Right cardiac atrium (tissue), 5 donors: ENCODE results near the gene TTF1. TPM values are rescaled to one million over a fixed set of nuclear protein-coding genes. Genes with fewer than 3 reads are reported as not detected.
A peak's percentile ranks its signal among the peaks of the same experiment; 100 is the strongest.
"Not testable (repeated sequence)": the region's sequence is repeated elsewhere in the genome, so short reads cannot be mapped to it uniquely, and the experiment has no call there.

ENCODE experiments used
- ATAC-seq, 2 donors: fragments of 200-7000 bp; cut with Tn5 transposase; one replicate each; pipeline versions ENCODE4 v1.8.0 to v1.9.1; 2020; ENCODE audit warnings: moderate library complexity in 2 of 2, mild to moderate bottlenecking in 1 of 2
- DNase-seq, 3 donors: peaks; one replicate each; pipeline ENCODE4 v3.0.0-alpha.2; 2020
- H3K27ac ChIP-seq: one replicate; pipeline ENCODE4 v1.5.1; 2013; ENCODE audit warnings: mild to moderate bottlenecking, low read length, control low read depth, moderate library complexity
- H3K27me3 ChIP-seq: one replicate; pipeline ENCODE4 v1.6.1; 2013; ENCODE audit not compliant: control insufficient read depth, insufficient read depth
- H3K4me1 ChIP-seq: one replicate; pipeline ENCODE4 v1.6.1; 2013; ENCODE audit warnings: low read length; ENCODE audit not compliant: control insufficient read depth, insufficient read depth
- H3K4me3 ChIP-seq: one replicate; pipeline ENCODE4 v1.5.1; 2013; ENCODE audit warnings: low read length, control low read depth
- H3K9me3 ChIP-seq: one replicate; pipeline ENCODE4 v1.6.1; 2013; ENCODE audit warnings: low read length; ENCODE audit not compliant: control insufficient read depth
- WGBS: extraction: QIAGEN DNeasy Blood & Tissue Kit; methylation state at CpG from one replicate; pipeline ENCODE4 v1.1.7; 2013; 5-methylcytosine and 5-hydroxymethylcytosine counted together
- intact Hi-C, 4 donors: fragments of 100-400 bp; cut with DNase I; formaldehyde crosslinking; loops; one replicate each; pipeline versions ENCODE4 v1.11.0 to v1.14.0; 2022 to 2023
- polyA plus RNA-seq: library from polyadenylated mRNA; stranded (reverse); fragments of 200-250 nt; gene quantifications from one replicate; pipeline ENCODE4 v1.2.3, GENCODE V29; 2013
- total RNA-seq, 4 donors: library from RNA; stranded (reverse); fragmentation: NEBNext Ultra II Directional; extraction: Animal tissue kit (Norgen Biotek cat#: 25700); gene quantifications; one replicate each; pipeline ENCODE4 v1.2.1, GENCODE V29; 2021
- donor health status: healthy with polysubstance abuse.
- donor health status: DM: no; HTN: yes; CAD: no.
- donor health status: DM: no; HTN: no; CAD: no.
- donor health status: DM: no; HTN: yes; CAD: no; lungs with severe emphysema.
- donor health status: DM: yes; HTN: yes; CAD: no.

The TTF1 gene
- total and polyA plus RNA-seq, 5 donors = 13.4 to 24.7 (median 20.2) TPM

DNA sequence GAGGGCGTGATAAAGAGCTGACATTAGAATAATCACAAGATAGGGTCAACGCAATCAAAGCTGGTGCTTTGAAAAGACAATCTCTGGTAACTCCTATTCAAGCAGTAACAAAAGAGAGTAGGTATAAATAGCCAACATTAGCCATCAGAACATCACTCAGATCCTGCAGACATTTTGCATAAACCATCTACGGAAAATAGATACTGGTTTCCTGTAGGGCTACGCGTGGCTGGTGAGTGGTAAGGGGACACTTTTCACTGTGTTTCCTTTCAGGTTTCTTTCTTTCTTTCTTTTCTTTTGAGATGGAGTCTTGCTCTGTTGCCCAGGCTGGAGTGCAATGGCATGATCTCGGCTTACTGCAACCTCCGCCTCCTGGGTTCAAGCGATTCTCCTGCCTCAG lies 22.3 kb downstream of the TTF1 start:
- Histone ChIP-seq H3K4me3 (no peak overlapping the region), H3K27me3 (no peaks in the 10 kb centered on the region), H3K27ac (no peak overlapping the region), H3K9me3 (no peaks in the 10 kb centered on the region), H3K4me1 (no peaks in the 10 kb centered on the region)
- ATAC-seq (no peak), DNase-seq (no peak)
- WGBS = 91% methylated on average over 8 of the region's 8 CpGs
- intact Hi-C loops = no loop called here

DNA sequence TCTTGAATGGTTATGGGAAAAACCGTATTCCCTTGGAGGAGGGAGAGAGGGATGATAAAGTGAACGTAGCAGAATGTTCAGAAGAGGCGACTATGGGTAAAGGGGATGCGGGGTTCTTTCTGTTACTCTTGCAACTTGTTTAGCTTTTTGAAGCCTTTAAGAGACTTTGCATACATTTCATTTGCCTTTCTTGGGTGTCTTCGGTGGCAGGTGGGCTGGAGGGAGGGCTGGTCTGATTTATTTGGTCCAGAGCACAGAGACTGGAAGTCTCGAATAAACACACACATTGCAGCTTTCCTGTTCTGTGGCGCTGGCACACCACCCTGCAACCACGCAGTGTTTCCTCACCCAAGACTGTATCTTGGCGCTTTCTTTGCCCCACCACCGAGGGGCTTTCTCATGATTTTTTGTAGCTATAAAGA lies 23.2 kb downstream of the TTF1 start:
- DNase-seq = no peak
- H3K9me3 ChIP-seq = no peaks in the 10 kb centered on the region
- 86% methylated on average over 10 of the region's 10 CpGs for WGBS
- no peaks in the 10 kb centered on the region for H3K4me1 ChIP-seq
- no peaks in the 10 kb centered on the region for H3K27me3 ChIP-seq
- H3K4me3 ChIP-seq = no peak overlapping the region
- no peak overlapping the region for H3K27ac ChIP-seq
- ATAC-seq = no peak
- intact Hi-C loops = no loop called here

DNA sequence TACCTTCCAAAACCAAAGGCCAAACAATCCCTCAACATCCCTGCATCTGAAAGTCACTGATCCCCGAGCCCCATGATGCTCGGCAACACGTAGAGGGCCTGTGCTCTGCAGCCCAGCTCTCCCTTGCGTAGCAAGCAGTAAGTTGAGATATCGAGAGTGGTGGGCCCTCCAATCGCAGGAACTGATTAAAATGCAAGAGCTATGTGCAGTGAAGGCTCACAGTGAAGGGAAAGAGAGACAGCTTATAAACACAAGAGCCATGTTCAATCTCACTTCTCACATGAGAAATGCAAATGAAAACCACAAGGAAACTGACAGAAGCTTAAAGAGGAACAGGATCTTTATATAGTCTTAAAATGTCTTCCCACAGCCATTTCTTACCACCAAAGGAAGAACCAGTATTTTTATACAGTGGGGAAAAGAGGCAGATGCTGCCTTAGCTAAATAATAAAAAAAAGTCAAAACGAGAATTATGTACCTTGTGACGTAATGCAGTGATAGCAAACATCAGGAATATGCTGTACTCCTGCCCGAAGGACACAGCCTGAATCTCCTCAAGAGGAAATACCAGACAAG lies 24.6 kb downstream of the TTF1 start:
- H3K9me3 ChIP-seq = no peaks in the 10 kb centered on the region
- no peak overlapping the region for H3K27ac ChIP-seq
- intact Hi-C loops = no loop called here
- WGBS = 89% methylated on average over 9 of the region's 9 CpGs
- no peaks in the 10 kb centered on the region for H3K27me3 ChIP-seq
- H3K4me1 ChIP-seq = no peaks in the 10 kb centered on the region
- DNase-seq = no peak
- ATAC-seq = no peak
- no peak overlapping the region for H3K4me3 ChIP-seq

DNA sequence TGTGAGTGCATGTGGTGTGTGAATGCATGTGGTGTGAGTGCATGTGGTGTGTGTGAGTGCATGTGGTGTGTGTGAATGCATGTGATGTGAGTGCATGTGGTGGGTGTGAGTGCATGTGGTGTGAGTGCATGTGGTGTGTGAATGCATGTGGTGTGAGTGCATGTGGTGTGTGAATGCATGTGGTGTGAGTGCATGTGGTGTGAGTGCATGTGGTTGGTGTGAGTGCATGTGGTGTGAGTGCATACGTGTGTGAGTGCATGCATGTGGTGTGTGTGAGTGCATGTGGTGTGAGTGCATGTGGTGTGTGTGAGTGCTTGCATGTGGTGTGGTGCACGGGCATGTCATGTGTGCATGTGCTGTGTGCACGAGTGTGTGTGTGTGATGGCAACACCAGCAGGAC lies 28.2 kb downstream of the TTF1 start:
- H3K27me3 ChIP-seq, H3K27ac ChIP-seq, DNase-seq, H3K9me3 ChIP-seq, H3K4me1 ChIP-seq, ATAC-seq, intact Hi-C loops, H3K4me3 ChIP-seq: not testable (repeated sequence)
- 99% methylated on average over 3 of the region's 3 CpGs for WGBS

DNA sequence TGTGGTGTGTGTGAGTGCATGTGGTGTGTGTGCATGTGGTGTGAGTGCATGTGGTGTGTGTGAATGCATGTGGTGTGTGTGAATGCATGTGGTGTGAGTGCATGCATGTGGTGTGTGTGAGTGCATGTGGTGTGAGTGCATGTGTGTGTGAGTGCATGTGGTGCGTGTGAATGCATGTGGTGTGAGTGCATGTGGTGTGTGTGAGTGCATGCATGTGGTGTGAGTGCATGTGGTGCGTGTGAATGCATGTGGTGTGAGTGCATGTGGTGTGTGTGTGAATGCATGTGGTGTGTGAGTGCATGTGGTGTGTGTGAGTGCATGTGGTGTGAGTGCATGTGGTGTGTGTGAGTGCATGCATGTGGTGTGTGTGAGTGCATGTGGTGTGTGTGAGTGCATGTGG lies 28.9 kb downstream of the TTF1 start:
- DNase-seq, H3K4me1 ChIP-seq, intact Hi-C loops, H3K4me3 ChIP-seq, H3K27me3 ChIP-seq, H3K9me3 ChIP-seq, H3K27ac ChIP-seq, ATAC-seq: not testable (repeated sequence)
- 96% methylated on average over 2 of the region's 2 CpGs for WGBS

DNA sequence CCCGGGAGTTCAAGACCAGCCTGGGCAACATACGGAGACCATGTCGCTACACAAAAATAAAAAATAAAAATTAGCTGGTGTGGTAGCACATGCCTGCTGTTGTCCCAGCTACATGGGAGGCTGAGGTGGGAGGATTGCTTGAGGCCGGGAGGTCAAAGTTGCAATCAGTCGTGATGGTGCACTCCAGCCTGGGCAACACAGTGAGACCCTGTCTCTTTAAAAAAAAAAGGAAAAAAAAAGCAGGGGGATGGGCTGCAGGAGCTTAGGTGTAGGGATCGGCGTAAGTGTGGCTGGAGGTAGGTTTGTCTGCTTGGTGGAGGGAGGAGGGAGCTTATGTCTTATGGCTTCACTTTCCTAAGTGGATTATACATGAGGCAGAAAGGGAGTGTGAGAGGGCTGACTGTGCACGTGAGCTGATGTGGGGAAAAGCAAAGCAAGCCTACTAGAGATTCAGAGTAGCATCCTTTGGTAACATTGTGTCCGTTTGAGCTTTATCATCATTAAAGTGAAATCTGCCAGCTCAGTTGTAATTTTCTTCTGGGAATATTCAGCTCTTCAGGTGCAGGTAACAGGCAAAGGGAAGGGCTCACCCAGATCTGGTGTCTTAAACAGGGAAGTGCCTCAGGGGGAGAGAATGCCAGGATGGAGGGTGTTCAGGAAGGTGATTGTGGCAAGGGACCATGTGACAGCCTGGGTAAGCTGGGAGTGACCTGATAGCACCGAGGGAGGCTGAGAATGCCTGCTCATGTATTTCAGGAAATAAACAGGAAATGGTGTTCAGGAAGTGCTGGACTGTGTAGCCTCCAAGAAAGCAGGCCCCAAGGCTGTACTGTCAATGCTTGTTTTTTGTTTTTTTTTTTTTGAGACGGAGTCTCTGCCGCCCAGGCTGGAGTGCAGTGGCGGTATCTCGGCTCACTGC lies 34.2 kb downstream of the TTF1 start:
- Histone ChIP-seq H3K27me3 (no peaks in the 10 kb centered on the region), H3K9me3 (no peaks in the 10 kb centered on the region), H3K4me3 (no peak overlapping the region), H3K27ac (peak overlapping the region; percentile 80), H3K4me1 (no peaks in the 10 kb centered on the region)
- intact Hi-C loops = no loop called here
- peak; percentile 42 to 73 (median 66) for DNase-seq
- ATAC-seq = peak; percentile 93 to 95
- WGBS = 59% methylated on average over 14 of the region's 14 CpGs

DNA sequence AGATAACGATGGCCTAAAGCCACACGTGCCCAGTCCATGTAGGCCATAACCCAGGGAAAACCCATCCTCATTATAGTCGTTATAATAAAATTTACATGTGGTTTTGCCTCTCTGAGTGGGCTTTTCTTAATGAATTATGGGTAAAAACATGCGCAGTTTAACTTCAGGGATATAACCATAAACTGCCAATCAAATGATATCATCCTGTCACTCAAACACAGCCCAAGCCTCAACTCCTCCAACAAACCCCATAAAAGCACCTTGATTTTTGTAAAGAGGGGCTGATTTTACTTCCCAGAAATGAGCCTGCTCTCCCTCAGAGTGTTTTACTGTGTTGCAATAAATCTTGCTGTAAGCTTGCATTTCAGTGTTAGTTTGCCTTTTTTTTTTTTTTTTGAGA lies 36.0 kb downstream of the TTF1 start:
- Histone ChIP-seq H3K4me1 (no peaks in the 10 kb centered on the region), H3K9me3 (no peaks in the 10 kb centered on the region), H3K4me3 (no peak overlapping the region), H3K27ac (no peak overlapping the region), H3K27me3 (no peaks in the 10 kb centered on the region)
- 89% methylated on average over 4 of the region's 4 CpGs for WGBS
- ATAC-seq = no peak
- DNase-seq = no peak
- intact Hi-C loops = no loop called here

DNA sequence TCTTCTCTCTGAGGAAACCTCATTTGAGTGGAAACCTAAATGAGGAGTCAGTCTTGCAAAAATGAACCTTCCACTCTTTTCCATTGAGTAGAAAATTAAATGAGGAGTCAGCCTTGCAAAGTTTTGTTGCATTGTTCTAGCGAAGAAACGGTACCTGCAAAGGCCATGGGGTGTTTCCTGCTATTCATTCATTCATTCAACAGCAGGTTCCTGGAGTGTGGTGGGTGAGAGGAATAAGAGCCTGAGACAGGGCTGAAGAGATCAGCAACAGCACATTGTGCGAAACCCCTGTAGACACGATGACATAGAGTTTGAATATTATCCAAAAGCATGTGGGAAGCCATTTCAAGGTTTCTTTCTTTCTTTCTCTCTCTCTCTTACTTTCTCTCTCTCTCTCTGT lies 37.2 kb downstream of the TTF1 start:
- no peaks in the 10 kb centered on the region for H3K9me3 ChIP-seq
- intact Hi-C loops = no loop called here
- H3K4me3 ChIP-seq = no peak overlapping the region
- H3K27ac ChIP-seq = no peak overlapping the region
- no peaks in the 10 kb centered on the region for H3K27me3 ChIP-seq
- H3K4me1 ChIP-seq = no peaks in the 10 kb centered on the region
- WGBS = 85% methylated on average over 4 of the region's 4 CpGs
- DNase-seq = no peak
- ATAC-seq = no peak

DNA sequence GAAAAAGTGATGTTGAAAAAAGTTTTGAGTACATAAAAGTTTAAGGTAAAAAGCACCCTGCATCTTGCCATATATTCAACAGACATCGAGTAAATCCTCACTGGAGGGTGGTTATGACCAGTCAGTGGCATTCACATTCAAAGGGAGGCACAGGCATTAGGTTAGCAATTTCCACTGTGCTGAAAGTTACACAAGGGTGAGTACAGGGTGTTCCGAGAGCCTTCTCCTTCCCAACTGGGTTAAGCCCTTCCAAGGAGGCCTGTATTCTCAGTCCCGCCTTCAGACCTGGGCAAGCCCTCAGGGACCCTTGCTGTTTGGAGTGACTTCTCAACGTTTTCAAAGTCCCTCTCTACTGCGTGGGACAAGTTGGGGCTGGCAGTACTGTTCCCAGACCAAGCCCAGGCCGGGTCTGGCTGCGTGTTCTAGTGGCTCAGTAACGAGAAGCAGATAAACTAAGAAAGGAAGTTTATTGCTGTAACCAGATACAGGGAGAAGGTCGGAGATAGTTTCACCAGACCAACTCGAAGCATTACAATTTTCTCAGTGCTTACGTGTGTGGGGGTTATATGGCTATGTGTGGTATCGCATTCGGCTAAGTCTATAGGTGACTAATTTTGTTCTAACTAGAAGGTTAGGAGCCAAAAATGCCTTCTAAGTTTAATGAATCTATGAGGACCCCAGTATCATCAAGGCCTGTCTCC lies 38.9 kb downstream of the TTF1 start:
- no peaks in the 10 kb centered on the region for H3K4me1 ChIP-seq
- H3K27me3 ChIP-seq = no peaks in the 10 kb centered on the region
- 63% methylated on average over 13 of the region's 13 CpGs for WGBS
- no peak for DNase-seq
- no peaks in the 10 kb centered on the region for H3K9me3 ChIP-seq
- H3K27ac ChIP-seq = no peak overlapping the region
- no peak overlapping the region for H3K4me3 ChIP-seq
- peak in 1 of 2 donors; percentile 54 for ATAC-seq
- intact Hi-C loops = no loop called here

DNA sequence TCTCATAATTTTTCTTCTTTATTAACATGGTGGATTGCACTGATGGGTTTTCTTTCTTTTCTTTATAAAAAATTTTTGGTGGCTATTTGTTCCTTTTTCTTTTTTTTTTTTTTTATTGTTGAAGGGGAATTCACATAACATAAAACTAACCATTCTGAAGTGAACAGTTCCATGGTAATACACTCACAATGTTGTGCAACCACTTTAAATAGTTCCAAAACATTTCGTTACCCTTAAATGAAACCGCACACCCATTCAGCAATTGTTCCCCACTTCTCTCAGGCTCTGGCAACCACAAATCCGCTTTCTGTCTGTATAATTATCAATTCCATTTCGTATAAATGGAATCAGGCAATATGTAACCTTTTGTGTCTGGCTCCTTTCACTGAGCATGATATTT lies 40.2 kb downstream of the TTF1 start:
- H3K27me3 ChIP-seq = no peaks in the 10 kb centered on the region
- H3K27ac ChIP-seq = no peak overlapping the region
- DNase-seq (no peak), ATAC-seq (no peak)
- H3K4me3 ChIP-seq = no peak overlapping the region
- intact Hi-C loops = no loop called here
- 87% methylated on average over 4 of the region's 4 CpGs for WGBS
- no peaks in the 10 kb centered on the region for H3K9me3 ChIP-seq
- H3K4me1 ChIP-seq = no peaks in the 10 kb centered on the region

DNA sequence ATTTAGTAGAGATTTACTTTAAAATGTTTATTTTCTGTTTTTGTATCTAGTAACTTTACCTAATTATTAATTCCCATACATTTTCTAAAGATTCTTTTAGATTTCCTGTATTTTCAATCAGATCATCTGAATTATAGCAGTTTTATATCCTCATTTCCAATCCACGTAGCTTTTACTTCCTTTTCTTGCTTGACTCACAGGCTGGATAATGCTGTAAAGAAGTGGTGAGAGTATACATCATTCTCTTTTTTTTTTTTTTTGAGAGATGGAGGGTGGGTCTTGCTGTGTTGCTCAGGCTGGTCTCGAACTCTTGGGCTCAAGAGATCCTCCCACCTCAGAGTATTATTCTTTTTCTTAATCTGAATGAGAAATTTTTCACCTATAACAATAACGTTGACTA lies 40.7 kb downstream of the TTF1 start:
- Histone ChIP-seq H3K27me3 (no peaks in the 10 kb centered on the region), H3K4me1 (no peaks in the 10 kb centered on the region), H3K9me3 (no peaks in the 10 kb centered on the region), H3K27ac (no peak overlapping the region), H3K4me3 (no peak overlapping the region)
- 61% methylated on average over 3 of the region's 3 CpGs for WGBS
- intact Hi-C loops = no loop called here
- no peak for DNase-seq
- no peak for ATAC-seq
